Osteocyte (in vitro differentiated cells): ENCODE data around the gene ACKR3. TPM values are rescaled to one million over a fixed set of nuclear protein-coding genes. Genes with fewer than 3 reads are reported as not detected.

Source experiments
- DNase-seq: peaks from one replicate; pipeline ENCODE4 v3.0.0; 2021; ENCODE audit warnings: mixed read lengths; ENCODE audit not compliant: unreplicated experiment; ENCODE audit errors: extremely low spot score
- H3K27ac Mint-ChIP-seq: one replicate; pipeline ENCODE4 v1.8.0; 2021; ENCODE audit warnings: mild to moderate bottlenecking, mixed read lengths; ENCODE audit not compliant: unreplicated experiment
- H3K27me3 Mint-ChIP-seq: one replicate; pipeline ENCODE4 v1.8.0; 2021; ENCODE audit warnings: mixed read lengths; ENCODE audit not compliant: unreplicated experiment
- H3K36me3 Mint-ChIP-seq: one replicate; pipeline ENCODE4 v1.8.0; 2021; ENCODE audit warnings: mixed read lengths; ENCODE audit not compliant: unreplicated experiment
- H3K4me1 Mint-ChIP-seq: one replicate; pipeline ENCODE4 v1.8.0; 2021; ENCODE audit warnings: mixed read lengths; ENCODE audit not compliant: unreplicated experiment
- H3K4me3 Mint-ChIP-seq: one replicate; pipeline ENCODE4 v1.8.0; 2021; ENCODE audit warnings: mild to moderate bottlenecking, moderate library complexity, mixed read lengths; ENCODE audit not compliant: unreplicated experiment
- H3K9me3 Mint-ChIP-seq: one replicate; pipeline ENCODE4 v1.8.0; 2021; ENCODE audit warnings: mixed read lengths; ENCODE audit not compliant: unreplicated experiment
- CTCF ChIP-seq: fragments of 200-600 bp; sonication (generic); IDR thresholded peaks from 2 replicates; pipeline ENCODE4 v1.5.0; 2021; ENCODE audit warnings: antibody characterized with exemption, mild to moderate bottlenecking, moderate library complexity
- long read RNA-seq: library from polyadenylated mRNA; unstranded; transcript quantifications from one replicate; pipeline ENCODE4 v2.0.0, GENCODE V29; 2021
- total RNA-seq: library from RNA; stranded (reverse); gene quantifications from 2 replicates; pipeline ENCODE4 v1.2.1, GENCODE V29; 2021

The ACKR3 gene
- 36.9 and 40.5 TPM in 2 replicates for total RNA-seq
- long read RNA-seq, transcript ACKR3-201 (2 exons, 2,203 nt) = major isoform, 33 of 47 reads
- long read RNA-seq, partial matches to known transcripts = 7 of 47 reads
- long read RNA-seq, other reads (novel, unspliced or antisense) = 7 of 47 reads

GRCh38 chr2:236569573-236569973 lies at the start of gene ACKR3:
Gene ACKR3 (plus strand): TSS chr2:236569825. CDS start chr2:236580466, 10,641 bp downstream.
- Mint-ChIP-seq H3K27me3 (peaks cover 19% of the 10 kb centered on the region), H3K4me1 (peaks cover 55% of the 10 kb centered on the region), H3K27ac (peak within 1 kb of the TSS; percentile 39), H3K4me3 (peak within 1 kb of the TSS; percentile 79), H3K36me3 (peaks cover 12% of the 10 kb centered on the region), H3K9me3 (no peaks in the 10 kb centered on the region)
- DNase-seq = peak; percentile 90
- TF ChIP-seq CTCF = peak; percentile 70

GRCh38 chr2:236521556-236521955 lies 48.1 kb upstream of the ACKR3 start:
- no peaks in the 10 kb centered on the region for H3K9me3 Mint-ChIP-seq
- H3K4me3 Mint-ChIP-seq = no peak overlapping the region
- TF ChIP-seq CTCF = no peak
- H3K27me3 Mint-ChIP-seq = peaks cover 51% of the 10 kb centered on the region
- H3K36me3 Mint-ChIP-seq = peaks cover 2% of the 10 kb centered on the region
- peaks cover 16% of the 10 kb centered on the region for H3K4me1 Mint-ChIP-seq
- no peak for DNase-seq
- H3K27ac Mint-ChIP-seq = no peak overlapping the region

- Mint-ChIP-seq H3K27me3 (peaks cover 51% of the 10 kb centered on the region), H3K4me3 (no peak overlapping the region), H3K4me1 (peaks cover 1% of the 10 kb centered on the region), H3K27ac (no peak overlapping the region), H3K36me3 (peaks cover 2% of the 10 kb centered on the region), H3K9me3 (no peaks in the 10 kb centered on the region)
- DNase-seq = no peak
- no peak for TF ChIP-seq CTCF
Measured at GRCh38 chr2:236523249-236523648, 46.4 kb upstream of the ACKR3 start.

GRCh38 chr2:236525411-236525997 lies 44.1 kb upstream of the ACKR3 start:
- H3K4me3 Mint-ChIP-seq = no peak overlapping the region
- H3K9me3 Mint-ChIP-seq = no peaks in the 10 kb centered on the region
- H3K4me1 Mint-ChIP-seq = no peaks in the 10 kb centered on the region
- no peak overlapping the region for H3K27ac Mint-ChIP-seq
- TF ChIP-seq CTCF = no peak
- peaks cover 42% of the 10 kb centered on the region for H3K27me3 Mint-ChIP-seq
- H3K36me3 Mint-ChIP-seq = peaks cover 2% of the 10 kb centered on the region
- DNase-seq = no peak

GRCh38 chr2:236526455-236527158 lies 43.0 kb upstream of the ACKR3 start:
- TF ChIP-seq CTCF = no peak
- H3K4me1 Mint-ChIP-seq = no peaks in the 10 kb centered on the region
- no peak overlapping the region for H3K27ac Mint-ChIP-seq
- H3K27me3 Mint-ChIP-seq = peaks cover 33% of the 10 kb centered on the region
- H3K4me3 Mint-ChIP-seq = no peak overlapping the region
- no peaks in the 10 kb centered on the region for H3K36me3 Mint-ChIP-seq
- no peak for DNase-seq
- no peaks in the 10 kb centered on the region for H3K9me3 Mint-ChIP-seq
